HG02870 (cell line): Measurements from ENCODE around the gene FKBP7.
"Not testable (repeated sequence)": the region's sequence is repeated elsewhere in the genome, so short reads cannot be mapped to it uniquely, and the experiment has no call there.

Experiments
- ATAC-seq: cut with Tn5 transposase; IDR thresholded peaks from one replicate; pipeline ENCODE4 v1.9.1; 2021; ENCODE audit warnings: mild to moderate bottlenecking, moderate library complexity; ENCODE audit not compliant: unreplicated experiment

FKBP7 gene

DNA sequence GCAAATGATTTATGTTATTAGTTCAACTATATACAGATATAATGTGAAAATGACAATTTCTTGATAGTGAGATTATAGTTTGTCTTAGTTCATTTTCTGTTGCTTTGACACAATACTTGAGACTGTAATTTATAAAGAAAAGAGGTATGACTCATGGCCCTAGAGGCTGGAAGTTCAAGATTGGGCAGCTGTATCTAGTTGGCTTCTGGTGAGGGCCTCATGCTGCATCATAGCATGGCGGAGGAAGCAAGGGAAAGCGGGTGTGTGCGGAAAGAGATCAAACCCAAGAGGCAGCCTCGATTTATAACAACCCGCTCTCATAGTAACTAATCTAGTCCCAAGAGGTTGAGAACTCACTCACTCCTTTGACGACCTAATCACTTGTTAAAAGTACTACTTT lies 13.2 kb upstream of the FKBP7 start:
- ATAC-seq = no peak

DNA sequence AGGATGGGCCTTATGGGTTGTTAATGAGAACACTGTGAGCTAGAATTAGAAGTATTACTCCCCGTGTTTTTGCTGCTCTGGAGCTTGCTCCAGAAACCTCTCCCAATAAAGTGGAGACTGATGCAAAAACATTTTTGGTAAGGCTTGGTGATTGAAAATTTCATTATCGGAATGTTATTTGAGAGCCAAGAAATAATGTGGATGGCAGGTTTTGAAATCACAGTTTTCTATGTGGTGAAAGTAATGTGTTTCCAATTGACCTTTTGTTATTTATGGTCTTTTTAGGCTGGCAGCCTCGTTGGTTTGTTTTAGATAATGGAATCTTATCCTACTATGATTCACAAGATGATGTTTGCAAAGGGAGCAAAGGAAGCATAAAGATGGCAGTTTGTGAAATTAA lies 7.0 kb upstream of the FKBP7 start:
- no peak for ATAC-seq

DNA sequence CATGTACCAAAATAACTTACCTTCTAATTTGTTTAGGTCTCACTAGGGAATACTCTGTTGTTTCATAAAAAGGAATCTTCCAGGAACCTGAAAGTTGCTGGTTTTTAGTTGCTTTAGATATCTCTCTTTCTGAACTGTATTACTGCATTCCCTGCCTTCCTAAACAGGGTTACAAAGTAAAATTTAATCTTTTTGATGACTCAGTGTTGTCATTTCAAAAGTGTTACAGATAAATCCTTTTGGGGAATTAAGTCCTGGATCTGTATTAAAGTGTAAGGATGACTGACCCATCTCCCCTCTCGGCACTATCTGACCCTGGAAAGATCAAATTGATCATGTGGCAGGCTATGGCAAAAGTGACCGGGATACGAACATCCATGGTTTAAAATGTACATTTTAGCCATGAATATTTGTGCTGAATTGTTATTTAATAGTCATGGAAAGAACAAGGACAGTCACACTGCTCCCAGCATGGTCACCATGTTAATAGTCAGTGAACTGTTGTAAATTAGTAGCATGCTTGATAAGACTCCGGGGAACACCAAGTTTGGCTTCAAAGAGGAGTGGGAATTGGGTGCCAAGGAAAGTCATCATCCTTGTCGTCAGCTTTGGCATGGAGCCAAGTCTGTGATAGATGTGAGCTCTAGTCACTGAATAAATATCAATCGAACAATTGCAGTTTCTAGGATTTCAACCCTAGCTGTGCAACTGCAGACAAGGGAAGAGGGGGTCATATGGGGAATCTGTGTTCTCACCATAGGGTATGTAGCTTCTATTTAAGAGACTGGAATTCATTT lies 6.0 kb upstream of the FKBP7 start:
- no peak for ATAC-seq

DNA sequence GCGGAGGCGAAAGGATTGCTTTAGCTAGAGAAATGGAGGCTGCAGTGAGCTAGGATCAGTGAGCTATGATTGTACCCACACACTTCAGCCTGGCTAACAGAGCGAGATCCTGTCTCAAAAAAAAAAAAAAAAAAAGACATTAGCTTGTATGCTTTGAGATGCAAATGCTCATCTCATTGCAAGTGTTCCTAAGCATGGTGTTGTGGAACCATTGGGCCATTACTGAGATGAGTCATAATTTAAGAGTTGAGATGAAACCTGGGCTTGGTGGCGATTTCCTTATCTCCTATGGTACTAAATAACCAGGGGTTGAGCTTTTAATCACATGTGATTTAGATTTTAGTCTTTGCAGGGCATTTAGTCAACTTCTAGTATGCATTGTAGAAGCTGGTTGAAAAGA lies 4.0 kb upstream of the FKBP7 start:
- peak; percentile 27 for ATAC-seq

DNA sequence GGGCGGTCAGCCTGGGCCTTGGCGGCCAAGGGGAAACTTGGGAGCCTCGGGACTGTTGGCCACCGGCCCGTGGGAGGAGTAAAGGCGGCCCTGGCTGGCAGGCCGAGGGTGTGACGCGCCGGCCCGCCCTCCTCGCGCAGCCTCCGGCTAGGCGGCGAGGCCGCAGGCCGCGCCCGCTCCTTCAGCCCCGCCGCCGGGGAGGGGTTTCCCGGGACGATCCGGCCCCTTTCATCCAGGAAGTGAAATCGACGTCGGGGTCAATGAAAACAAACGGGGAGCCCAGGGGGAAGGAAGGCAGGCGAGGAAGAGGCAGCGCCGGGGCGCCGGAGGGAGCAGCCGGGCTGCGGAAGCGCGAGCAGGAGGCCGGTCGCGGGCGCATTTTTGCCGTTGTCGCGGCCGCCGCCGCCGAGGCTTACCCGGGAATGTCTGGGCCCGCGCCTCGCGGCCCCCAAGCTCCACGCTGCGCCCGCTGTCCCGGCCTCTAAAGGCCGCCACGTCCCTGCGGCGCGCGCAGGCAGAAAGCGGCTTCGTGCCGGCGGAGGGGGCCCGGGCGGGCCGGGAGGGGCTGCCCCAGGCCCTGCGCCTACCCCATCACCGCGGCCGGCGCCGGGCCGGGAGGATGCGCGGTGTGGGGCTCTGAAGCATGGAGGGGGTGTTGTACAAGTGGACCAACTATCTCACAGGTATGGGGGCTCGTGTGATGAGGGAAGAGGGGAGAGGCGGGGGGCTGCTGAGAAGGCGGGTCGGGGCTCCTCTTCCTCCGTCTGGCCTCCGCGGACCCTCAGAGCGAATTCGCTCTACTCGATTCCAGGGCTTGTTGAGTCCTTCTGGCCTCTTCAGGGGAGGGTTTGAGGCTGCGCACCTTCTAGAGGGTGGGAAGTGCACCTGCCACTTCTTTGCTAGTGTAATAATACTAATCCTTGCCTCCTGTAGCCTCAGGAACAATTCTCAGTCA lies 2.1 kb upstream of the FKBP7 start, which contains the start of gene PLEKHA3:
PLEKHA3 (plus strand) TSS at position 231 of the 955 bp plus-strand sequence; CDS start at position 644, 413 bp downstream.
- ATAC-seq = peak; percentile 64

DNA sequence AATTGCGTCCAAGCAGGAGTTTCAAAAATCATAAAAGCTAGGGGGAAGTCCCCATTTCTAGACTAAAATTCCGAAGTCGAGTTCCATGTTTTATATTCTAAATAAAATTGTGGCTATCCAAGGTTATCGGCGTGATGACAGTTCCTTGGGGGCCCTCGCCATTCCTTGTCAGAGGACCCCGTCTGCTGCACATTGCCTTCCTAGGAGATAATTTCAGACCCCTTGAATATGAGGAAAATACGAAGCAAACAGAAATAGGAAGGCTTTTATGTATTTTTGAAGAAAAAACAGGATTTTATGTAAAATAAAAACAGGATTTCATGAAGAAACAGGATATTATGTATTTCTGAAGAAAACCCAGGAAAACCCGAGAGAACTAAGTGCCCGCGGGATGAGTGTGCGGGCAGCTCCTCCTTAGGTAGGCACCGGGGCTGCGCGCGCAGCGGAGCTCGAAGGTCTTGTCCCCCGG lies 1.4 kb upstream of the FKBP7 start:
- no peak for ATAC-seq

DNA sequence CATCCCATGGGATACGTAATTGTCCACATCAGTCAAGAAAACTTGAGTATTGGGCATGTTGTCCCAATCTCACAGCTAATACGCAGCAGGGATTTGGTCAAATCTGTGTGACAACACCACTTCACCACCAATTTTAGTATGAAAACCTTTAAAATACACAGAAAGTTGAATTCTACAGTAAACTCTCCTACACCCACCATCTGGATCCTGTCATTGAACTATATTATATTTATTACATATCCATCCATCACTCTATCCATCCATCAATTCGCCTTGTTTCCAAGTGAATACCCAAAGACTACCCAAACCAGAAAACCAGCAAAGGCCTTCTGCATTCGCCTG lies 846 bp upstream of the FKBP7 start:
- no peak for ATAC-seq

DNA sequence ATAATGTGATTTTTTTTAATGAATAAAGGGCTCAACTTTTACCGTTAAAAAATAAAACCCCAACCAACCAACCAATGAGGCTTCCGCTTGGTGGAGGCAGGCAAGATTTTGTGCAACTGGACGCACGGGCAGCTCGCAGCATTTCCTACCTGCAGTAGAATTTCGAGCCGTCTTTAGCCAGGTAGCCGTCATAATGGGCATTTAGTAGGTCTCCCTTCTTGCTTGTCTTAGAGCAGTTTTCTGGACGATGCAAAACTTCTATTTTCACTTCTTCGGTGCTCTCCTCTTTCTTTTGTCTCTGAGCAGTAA lies 316 bp downstream of the FKBP7 start:
- peak; percentile 7 for ATAC-seq

DNA sequence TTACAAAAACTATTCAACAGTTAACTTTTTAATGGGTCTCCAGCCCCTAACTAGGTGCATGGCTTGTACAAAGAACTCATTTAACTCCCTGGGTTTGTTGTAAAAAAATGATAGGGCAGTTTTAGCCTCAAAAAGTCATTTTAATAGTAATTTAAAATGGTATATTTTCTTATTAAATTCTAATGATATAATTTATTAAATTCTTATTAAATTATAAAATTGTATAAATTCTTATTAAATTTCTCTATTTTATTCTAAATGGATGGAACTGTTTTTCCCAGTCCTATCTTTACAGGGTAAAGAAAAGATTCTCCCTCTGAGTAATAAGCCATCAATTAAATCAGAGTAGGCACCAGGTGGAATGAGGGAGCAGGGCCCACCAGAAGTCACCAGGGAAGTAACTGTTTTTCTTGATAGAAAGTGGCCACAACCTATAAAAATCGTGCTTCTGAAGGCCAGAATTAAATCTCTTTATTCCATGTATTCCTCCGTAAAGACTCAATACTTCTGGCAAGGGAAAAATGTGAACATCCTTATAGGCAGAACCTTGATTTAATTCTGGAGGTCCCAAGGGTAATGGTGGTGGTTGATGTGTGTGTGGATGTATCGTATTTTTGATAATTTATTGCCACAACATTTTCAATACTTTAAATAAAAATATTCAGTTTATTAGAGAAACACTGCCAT lies 814 bp downstream of the FKBP7 start:
- ATAC-seq = no peak

DNA sequence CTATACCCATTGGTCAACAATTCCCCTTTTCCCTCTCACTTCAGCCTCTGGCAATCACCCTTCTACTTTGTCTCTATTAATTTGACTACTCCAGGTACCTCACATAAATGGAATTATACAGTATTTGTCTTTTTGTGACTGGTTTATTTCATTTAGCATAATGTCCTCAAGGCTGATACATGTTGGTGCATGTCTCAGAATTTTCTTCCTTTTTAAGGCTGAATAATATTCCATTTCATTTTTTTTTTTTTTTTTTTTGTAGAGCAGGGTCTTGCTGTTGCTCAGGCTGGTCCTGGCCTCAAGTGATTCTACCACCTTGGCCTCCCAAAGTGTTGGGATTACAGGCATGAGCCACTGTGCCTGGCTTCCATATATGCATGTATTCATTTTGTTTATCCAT lies 1.9 kb downstream of the FKBP7 start:
- ATAC-seq = no peak

DNA sequence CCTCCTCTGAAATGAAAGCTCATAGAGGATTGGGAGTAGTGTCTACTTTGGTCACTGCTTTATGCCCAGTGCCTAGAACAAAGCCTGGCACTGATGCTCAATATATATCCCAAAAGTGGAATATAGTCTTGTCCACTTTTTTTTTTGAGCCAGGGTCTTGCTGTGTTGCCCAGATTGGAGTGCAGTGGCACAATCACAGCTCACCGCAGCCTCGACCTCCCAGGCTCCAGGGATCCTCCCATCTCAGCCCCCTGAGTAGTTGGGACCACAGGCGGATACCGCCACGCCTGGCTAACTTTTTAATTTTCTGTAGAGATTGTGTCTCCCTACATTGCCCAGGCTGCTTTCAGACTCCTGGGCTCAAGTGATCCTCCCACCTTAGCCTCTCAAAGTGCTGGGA lies 3.8 kb downstream of the FKBP7 start:
- ATAC-seq = no peak

DNA sequence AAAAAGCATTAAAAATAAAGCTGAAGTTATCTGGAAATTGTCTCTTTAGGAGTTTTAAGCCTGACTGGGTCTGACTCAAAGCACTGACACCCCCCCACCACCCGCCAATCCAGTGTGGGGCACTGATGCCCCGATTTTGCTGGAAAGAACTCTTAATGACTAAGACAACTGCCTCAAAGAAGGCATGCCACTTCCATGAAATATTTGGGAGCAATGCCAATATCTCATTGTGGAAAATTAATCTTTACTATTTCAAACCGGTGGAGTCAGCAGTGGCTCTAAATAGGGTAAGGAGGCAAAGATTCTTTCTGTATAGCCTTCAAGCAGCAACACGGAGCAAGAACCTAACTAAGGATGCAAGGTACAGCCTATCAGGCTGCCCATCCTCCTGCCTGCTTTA lies 4.5 kb downstream of the FKBP7 start:
- ATAC-seq = no peak

DNA sequence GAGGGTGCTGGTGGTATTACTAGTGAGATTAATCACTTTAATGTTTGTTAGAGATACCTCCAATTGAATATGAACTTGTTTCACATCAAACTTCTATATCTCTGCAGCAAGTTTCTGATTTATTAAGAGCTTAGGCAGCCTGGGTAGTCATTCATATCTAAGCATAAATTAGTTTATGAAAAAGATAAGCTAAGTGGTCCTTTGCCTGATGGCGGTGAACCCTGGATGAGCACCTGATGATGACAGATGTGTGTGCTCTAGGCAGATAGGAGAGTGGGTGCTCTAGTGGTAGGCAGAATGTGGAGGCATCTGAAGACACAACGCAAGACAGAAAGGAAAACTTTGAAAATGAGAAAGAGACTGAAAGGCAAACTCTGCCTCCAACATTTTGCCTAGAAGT lies 5.0 kb downstream of the FKBP7 start:
- no peak for ATAC-seq

DNA sequence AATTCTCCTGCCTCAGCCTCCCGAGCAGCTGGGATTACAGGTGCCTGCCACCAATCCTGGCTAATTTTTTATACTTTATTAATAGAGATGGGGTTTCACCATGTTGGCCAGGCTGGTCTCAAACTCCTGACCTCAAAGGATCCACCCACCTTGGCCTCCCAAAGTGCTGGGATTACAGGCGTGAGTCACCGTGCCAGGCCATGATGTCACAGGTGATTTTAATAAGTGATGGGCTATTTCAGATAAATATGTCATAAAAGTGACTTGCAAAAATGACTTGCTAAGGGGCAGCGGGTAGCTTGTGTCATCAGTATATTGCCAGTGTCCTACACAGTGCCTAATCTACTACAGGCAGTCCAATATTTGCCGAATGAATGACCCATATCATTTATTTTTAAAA lies 7.1 kb downstream of the FKBP7 start:
- ATAC-seq = not testable (repeated sequence)

DNA sequence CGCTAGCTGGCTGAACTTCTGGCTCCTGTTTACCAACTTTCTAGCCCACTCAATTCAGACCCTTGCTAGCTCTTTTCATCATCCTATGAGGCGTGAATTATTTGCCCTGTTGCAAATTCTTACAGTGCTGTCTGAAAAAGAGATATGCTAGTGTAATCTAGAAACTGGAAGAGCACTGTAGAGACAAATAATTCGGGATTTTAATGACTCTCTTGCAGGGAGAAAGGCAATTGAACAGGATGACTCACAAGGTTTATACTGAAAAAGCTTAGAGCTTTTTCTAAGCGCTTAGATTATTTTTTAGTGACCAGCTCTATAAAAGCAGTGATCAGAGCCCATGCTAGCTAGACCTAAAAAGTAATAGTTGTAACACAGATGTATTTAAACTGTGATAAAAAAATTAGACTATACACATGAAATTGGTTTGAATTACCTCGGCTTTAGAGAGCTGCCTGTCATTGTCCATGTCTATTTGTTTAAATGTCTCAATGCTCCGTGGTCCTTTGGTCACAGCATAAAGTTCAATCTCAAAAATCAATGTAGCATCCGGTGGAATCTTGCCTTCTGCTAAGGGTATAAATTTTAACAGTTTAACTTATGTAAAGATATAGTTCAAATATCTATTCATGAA lies 9.1 kb downstream of the FKBP7 start:
- no peak for ATAC-seq

DNA sequence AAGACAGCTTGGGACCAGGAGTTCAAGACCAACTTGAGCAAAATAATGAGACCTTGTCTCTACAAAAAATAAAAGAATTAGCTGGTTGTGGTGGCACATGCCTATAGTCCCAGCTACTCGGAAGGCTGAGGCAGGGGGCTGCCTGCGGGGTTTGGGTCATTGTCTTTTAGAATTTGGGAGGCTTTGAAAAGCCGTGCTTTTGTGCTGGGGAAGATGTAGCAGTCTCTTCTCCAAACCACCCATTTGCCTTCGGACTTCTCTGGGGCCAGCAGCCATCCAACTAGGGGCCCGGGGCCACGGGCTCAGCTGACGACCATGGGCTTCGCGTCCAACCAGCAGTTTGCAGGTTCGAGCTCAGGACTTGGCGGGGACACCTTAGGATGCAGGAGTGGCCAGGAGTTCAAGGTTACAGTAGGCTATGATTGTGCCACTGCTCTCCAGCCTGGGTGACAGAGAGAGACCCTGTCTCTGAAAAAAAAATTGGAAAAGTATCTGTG lies 21.0 kb downstream of the FKBP7 start:
- ATAC-seq = no peak

DNA sequence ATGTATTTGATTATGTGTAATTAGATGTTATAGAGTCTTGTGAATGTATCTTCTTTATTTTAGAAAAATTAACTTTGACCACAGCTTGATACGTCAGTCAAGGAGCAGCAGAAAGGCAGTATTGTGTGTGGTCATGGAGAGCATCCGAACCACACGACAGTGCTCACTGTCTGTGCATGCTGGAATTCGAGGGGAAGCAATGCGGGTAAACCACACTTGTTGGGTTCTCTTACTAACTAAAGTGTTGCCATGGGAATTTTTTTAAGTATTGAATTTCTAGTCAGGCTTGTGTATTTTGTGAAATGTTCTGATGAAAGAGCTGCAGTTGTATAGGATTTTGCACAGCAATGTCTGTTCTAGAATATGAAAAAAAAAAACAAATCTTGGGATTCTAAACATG lies 22.5 kb downstream of the FKBP7 start:
- no peak for ATAC-seq

DNA sequence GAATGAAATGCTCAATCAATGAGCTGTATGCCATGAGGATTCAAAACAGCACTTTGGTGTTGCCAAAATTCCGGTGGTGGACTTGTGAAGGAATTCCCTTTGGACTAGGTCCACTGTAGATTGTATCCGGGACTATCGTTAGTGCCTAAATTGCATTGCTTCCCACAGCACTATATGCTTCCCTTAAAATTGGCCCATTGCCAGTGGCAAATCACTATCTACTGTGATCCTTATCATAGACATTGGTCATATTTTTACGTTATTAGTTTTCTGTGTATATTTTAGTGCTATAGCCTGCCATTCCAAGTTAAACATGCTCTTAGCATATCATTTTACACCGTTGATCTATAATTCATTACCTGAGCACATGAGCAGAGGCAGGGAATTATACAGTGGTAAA lies 25.5 kb downstream of the FKBP7 start:
- no peak for ATAC-seq

DNA sequence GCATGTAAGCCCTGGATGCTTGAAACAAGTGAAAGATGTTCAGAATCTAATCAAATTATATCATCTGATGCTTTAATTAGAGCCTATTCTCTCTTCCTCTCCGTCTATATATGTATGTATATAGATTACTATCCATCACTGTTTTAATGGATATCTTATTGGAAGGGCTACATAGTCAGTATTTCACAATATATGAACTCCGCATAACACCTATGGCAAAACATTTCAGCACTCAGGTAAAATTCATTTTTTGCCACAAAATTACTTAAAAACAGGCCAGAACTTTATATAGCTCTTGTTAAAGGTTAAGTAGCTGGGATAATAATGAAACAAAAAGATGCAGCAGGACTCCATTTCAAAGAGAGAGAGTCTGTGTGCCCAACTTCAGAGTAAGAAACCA lies 26.1 kb downstream of the FKBP7 start:
- no peak for ATAC-seq

DNA sequence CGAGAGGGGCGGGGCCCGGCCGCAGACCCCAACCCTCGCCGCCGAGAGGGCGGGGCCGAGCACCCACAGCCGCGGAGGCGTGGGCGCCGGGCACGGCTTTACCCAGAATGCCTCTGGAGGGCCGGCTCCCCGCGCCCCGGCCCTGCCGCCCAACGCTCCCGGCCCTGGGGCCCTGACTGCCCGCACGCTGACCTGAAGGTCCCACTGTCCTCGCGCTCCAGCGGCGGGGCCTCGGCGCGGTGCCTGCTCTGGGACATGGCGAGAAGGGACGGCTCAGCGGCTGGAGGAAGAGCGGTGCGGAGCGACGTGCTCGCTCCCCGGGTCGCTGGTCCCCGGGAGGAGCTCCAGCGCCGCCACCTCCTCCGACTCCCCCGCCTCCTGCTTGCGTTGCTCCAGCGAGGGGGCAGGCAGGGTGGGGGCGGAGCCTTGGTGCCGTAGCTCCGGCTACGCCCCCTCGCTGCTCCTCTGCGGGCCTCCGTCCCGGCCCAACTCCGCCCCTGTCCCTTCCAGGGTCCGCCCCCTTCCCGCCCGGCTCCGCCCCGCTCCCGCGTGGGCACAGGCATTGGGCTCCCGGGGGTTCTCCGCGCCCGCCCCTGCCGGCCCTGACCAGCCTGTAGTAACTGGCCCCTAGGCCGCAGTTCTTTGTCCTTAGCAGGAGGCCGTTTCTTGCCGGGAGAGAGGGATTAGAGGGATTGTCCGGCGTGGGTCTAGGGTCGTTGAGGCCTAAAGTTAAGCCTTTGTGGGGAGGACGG lies 27.4 kb downstream of the FKBP7 start, which contains the start of the genes PJVK and PRKRA:
PJVK (plus strand) TSS at position 605 of the 752 bp plus-strand sequence. CDS start 2,032 bp downstream, outside the sequence.
PRKRA (minus strand) TSS at position 402 of the 752 bp plus-strand sequence; CDS start at position 257, 145 bp downstream.
- peak; percentile 78 for ATAC-seq
